PC-9 (cell line): ENCODE measurements around the gene DNAJB1.

Source experiments
- CTCF ChIP-seq: fragments of 200-600 bp; sonication (generic); conservative IDR thresholded peaks from 2 replicates; pipeline ENCODE4 v1.6.1; 2017; ENCODE audit warnings: mixed run types, antibody characterized with exemption, mild to moderate bottlenecking, moderate library complexity
- EZH2 ChIP-seq: fragments of 200-600 bp; sonication (generic); IDR thresholded peaks from 2 replicates; pipeline ENCODE4 v1.8.0; 2017; ENCODE audit warnings: antibody characterized with exemption, low read depth

- TF ChIP-seq CTCF (no peak), EZH2 (no peak)
Observed at GRCh38 chr19:14519245-14519859, 1.2 kb upstream of the DNAJB1 start.
